Amniotic epithelial cell (primary cell): ENCODE data around the gene ZSCAN10.

Experiments
- DNase-seq: peaks from one replicate; pipeline ENCODE4 v3.0.0-alpha.2; 2010; ENCODE audit warnings: low read depth

The ZSCAN10 gene

GRCh38 chr16:3112058-3112880 lies 13.2 kb upstream of the ZSCAN10 start, which contains the start of gene ZNF205:
ZNF205 (plus strand) TSS chr16:3112586; CDS start chr16:3113431, 845 bp downstream.
- DNase-seq: peak; percentile 73

DNA sequence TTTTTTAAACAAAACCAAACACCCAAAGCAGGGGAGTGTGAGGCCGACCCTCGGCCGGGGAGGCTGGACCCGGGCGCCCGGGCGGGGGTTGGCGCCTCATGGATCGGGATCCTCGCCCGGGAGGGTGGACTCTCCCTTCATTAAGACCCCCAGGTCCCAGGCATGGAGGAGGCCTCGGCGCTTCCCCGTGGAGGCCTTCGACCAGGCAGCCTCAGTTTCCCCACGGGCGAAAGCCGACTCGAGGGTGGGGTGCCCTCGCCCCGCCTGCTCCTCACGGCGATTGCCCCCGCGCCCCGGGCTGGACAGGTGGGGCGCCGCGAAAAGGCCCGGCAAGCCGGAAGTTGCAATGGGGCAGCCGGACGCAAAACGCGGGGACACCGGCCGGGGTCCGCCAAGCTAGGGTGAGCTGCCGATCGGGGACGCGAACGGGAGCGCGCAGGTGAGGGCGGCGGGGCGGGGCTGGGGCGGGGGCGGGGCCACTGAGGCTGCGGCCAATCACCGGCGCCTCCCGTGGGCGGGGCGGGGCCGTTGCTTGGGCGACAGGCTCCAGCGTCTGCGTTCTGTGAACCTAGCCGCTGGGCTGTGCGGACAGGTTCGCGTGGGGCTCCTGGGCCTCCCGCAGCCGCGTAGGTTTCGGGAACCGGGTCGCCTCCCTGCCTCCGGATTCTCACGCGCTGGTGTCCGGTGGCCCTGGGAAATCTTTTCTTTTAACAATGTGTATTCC lies 7.3 kb upstream of the ZSCAN10 start:
- peak; percentile 85 for DNase-seq

- DNase-seq: no peak
These were observed 2.9 kb upstream of the ZSCAN10 start for GRCh38 chr16:3101841-3102470.

GRCh38 chr16:3101018-3101840 lies 2.1 kb upstream of the ZSCAN10 start:
- peak; percentile 14 for DNase-seq

DNA sequence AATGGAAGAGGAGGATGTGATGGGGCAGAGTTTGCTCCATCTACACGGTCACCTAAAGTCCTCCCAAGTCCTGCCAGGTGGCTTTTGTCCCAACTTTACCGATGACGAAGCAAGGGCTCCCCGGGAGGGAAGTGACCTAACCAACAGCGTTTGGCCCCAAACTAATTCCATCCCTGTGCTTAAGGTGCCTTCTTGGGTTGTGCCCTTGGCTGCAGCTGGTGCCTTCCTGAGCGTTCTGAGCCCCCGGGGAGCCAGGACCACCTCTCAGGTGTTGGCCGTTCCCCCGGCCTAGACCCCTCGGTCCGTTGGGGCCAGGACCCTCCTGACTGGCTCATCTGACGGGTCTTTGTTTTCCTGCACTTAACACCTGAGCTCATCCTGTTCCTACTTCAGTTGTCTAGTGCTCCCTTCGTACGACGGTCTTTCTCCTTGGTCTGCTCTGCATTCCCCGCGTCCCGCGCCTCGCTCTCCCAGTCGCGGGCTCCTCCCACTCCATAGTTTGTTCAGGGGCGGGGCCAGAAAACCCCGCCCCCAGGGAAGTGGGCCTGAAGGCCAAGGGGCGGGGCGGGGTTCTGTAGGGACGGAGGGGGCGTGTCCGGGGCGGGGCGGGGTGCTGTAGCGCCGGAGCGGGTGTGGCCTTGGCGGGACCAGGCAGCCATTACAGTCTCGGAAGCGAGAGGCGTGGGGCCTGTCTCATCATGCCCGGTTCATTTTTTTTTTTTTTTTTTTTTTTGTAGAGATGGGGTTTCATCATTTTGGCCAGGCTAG lies 822 bp upstream of the ZSCAN10 start:
- DNase-seq: peak; percentile 77

- DNase-seq: no peak
These were observed 269 bp upstream of the ZSCAN10 start for GRCh38 chr16:3099395-3099731.

GRCh38 chr16:3097266-3097665 lies 1.8 kb downstream of the ZSCAN10 start:
- no peak for DNase-seq

- DNase-seq: no peak
These were observed 2.7 kb downstream of the ZSCAN10 start for GRCh38 chr16:3096362-3096761.

- DNase-seq: no peak
These were observed 3.2 kb downstream of the ZSCAN10 start for GRCh38 chr16:3095869-3096268.

GRCh38 chr16:3094289-3095027 lies 4.6 kb downstream of the ZSCAN10 start:
- peak; percentile 39 for DNase-seq

GRCh38 chr16:3092501-3092941 lies 6.6 kb downstream of the ZSCAN10 start:
- no peak for DNase-seq

DNA sequence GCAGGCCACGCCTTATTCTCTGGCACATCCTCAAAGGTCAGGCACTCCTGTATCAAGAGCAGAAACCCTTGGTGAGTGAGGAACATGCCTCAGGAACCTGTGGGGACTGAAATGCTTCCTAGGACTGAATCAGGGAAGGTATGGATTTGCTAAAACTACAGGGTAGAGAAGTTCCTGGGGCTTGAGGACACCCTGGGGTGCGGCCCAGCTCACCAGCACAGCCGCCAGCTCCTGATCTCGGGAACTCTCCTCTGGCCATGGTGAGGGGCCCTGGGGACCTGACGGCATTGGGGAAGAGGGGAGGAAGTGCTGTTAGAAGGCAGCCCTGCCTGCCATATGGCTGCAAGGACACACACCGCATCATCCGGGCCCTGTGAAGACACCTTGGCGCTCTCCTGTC lies 7.5 kb downstream of the ZSCAN10 start:
- DNase-seq: no peak

GRCh38 chr16:3089717-3090592 lies 9.1 kb downstream of the ZSCAN10 start:
- DNase-seq: no peak

GRCh38 chr16:3088925-3089716 lies 10.0 kb downstream of the ZSCAN10 start:
- DNase-seq: no peak

- DNase-seq: no peak
These were observed 10.6 kb downstream of the ZSCAN10 start for GRCh38 chr16:3088450-3088849.

- DNase-seq: no peak
These were observed 11.6 kb downstream of the ZSCAN10 start for GRCh38 chr16:3087243-3088235.

DNA sequence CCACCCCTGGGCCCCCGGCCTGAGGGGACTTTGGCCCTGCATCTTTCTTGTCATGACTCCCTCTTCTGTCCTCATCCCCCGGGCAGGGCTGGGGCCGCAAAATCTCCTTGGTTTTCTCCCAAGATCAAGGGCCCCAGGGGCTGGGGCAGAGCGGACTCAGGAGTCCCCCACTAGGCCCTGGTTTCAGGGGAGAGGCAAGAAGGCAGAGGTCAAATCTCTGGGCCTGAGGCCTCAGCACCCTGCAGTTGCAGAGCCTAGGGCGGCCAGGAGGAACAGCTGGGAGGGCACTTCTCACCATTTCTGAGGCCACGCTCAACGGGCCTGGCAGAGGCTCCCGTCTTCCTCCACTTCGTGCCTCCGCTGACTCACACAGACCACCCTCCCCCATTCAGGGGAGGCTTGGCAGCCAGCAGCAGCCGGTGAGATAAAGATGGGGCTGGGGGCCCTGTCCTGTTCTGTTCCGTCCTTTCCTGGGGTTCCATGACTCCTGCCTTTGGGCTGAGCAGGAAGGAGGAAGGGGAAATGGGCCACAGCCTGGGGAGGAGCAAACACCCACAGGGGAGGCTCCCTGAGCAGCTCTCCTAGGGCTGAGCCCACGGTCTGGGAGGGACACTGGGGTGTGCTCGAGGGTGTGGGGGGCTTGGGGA lies 12.4 kb downstream of the ZSCAN10 start:
- no peak for DNase-seq
